CD4-positive, alpha-beta T cell (primary cell): Measurements from ENCODE around the gene RASA1. TPM values are rescaled to one million over a fixed set of nuclear protein-coding genes. Genes with fewer than 3 reads are reported as not detected.
A peak's percentile ranks its signal among the peaks of the same experiment; 100 is the strongest.

Source experiments
- ATAC-seq: fragments of 200-7000 bp; cut with Tn5 transposase; one replicate; pipeline ENCODE4 v1.10.0; 2022; ENCODE audit warnings: mild to moderate bottlenecking; ENCODE audit not compliant: poor library complexity
- CTCF ChIA-PET: fragments of 350-600 bp; sonication (Branson Sonifier 250); formaldehyde crosslinking; loops from one replicate; lab custom pipeline; 2021; ENCODE audit warnings: antibody characterized with exemption, inconsistent platforms; lab: Charles Lee
- POLR2A ChIA-PET: fragments of 350-600 bp; sonication (Branson Sonifier 250); formaldehyde crosslinking; loops from one replicate; lab custom pipeline; 2021; ENCODE audit warnings: antibody characterized with exemption, inconsistent platforms; lab: Charles Lee
- DNase-seq, 14 experiments: peaks; one replicate each; pipeline ENCODE4 v3.0.0-alpha.2; 2013 to 2020; ENCODE audit warnings: mixed read lengths in 2 of 14
- H3K27ac ChIP-seq, 2 donors: one replicate each; pipeline versions ENCODE4 v1.5.1 to v1.7.0; 2013; ENCODE audit warnings: low read length in 2 of 2, low read depth in 1 of 2, mild to moderate bottlenecking in 1 of 2
- H3K27me3 ChIP-seq, 2 experiments: 1 replicate in 1 of 2; 2 replicates in 1 of 2; pipeline versions ENCODE4 v1.6.1 to v1.7.0; 2013; ENCODE audit warnings: low read length in 2 of 2, control low read depth in 1 of 2, mild to moderate bottlenecking in 1 of 2, moderate library complexity in 1 of 2; ENCODE audit not compliant: insufficient read depth in 2 of 2, control insufficient read depth in 1 of 2
- H3K36me3 ChIP-seq: one replicate; pipeline ENCODE4 v1.6.1; 2013; ENCODE audit warnings: low read length, control low read depth; ENCODE audit not compliant: insufficient read depth
- H3K4me1 ChIP-seq: one replicate; pipeline ENCODE4 v1.6.1; 2013; ENCODE audit warnings: low read length, control low read depth; ENCODE audit not compliant: insufficient read depth
- H3K4me3 ChIP-seq: one replicate; pipeline ENCODE4 v1.5.1; 2013; ENCODE audit warnings: mild to moderate bottlenecking, low read length, moderate library complexity
- H3K9me3 ChIP-seq, 2 experiments: 1 replicate in 1 of 2; 2 replicates in 1 of 2; pipeline versions ENCODE4 v1.6.1 to v1.7.0; 2013; ENCODE audit warnings: low read length in 2 of 2, mild to moderate bottlenecking in 2 of 2, control low read depth in 1 of 2, moderate library complexity in 1 of 2; ENCODE audit not compliant: control insufficient read depth in 1 of 2, insufficient read depth in 1 of 2
- H3K27ac Mint-ChIP-seq: one replicate; pipeline ENCODE4 v1.8.0; 2020; ENCODE audit warnings: mixed read lengths
- H3K27me3 Mint-ChIP-seq: one replicate; pipeline ENCODE4 v1.8.0; 2021; ENCODE audit warnings: mixed read lengths
- H3K36me3 Mint-ChIP-seq: one replicate; pipeline ENCODE4 v1.8.0; 2021; ENCODE audit warnings: low read depth, mixed read lengths
- H3K4me1 Mint-ChIP-seq: one replicate; pipeline ENCODE4 v1.8.0; 2021; ENCODE audit warnings: low read depth, mixed read lengths
- H3K4me3 Mint-ChIP-seq: one replicate; pipeline ENCODE4 v1.8.0; 2020; ENCODE audit warnings: mild to moderate bottlenecking, mixed read lengths
- H3K9me3 Mint-ChIP-seq: one replicate; pipeline ENCODE4 v1.8.0; 2020; ENCODE audit warnings: mixed read lengths
- intact Hi-C, 2 experiments: fragments of 100-400 bp; cut with DNase I in 1 of 2; cut with micrococcal nuclease in 1 of 2; formaldehyde crosslinking; loops; one replicate each; pipeline versions ENCODE4 v1.15.1 to v1.9.0; 2023 to 2025; cut with DNase I, micrococcal nuclease
- total RNA-seq, 174 experiments: library from RNA in 2 of 174; stranded (reverse) in 2 of 174; gene quantifications; one replicate each; pipeline ENCODE4 v1.2.3 and lab custom pipeline; 2021 to 2026
- TF ChIP-seq, protein P1 (sequence below): fragments of 200-600 bp; IDR thresholded peaks from one replicate; pipeline ENCODE4 v1.8.0; 2022; ENCODE audit warnings: antibody characterized with exemption, mild to moderate bottlenecking

The RASA1 gene
- total RNA-seq, 2 experiments from 2014 or later: 15.1 to 15.4 TPM

DNA sequence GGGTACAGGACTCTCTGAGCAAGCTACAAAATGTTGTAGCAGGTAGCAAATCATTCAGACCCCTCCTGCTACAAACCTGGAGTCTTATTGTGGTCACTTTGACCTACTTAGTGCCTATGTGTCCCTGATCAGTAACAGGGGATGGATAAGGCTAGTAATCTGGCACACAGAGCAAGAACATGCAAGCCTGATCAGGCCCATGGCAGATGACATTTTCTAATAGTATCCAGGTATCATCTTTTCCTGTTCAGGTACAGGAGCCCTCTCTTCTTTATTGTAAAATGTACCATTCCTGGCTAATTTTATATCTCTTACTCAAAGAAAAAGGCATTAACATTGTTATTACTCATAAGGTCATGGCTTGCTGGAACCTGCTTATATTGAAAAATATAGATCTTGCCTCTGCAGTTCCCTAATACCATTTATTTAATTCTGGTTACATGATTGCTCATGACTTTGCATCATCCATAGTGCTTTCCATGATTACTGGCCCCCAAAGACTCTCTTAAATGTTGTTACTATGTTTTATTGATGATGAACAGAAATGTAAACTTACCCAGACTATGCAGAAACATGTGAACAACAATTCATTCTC, 163.3 kb downstream of the RASA1 start:
- peaks cover 19% of the 10 kb centered on the region for H3K27me3 Mint-ChIP-seq
- H3K27me3 ChIP-seq: no peaks in the 10 kb centered on the region
- no peaks in the 10 kb centered on the region for H3K36me3 Mint-ChIP-seq
- ChIA-PET CTCF (no interaction called here), POLR2A (no interaction called here)
- H3K4me1 ChIP-seq: no peaks in the 10 kb centered on the region
- H3K27ac Mint-ChIP-seq: no peak overlapping the region
- TF ChIP-seq, protein P1, sequence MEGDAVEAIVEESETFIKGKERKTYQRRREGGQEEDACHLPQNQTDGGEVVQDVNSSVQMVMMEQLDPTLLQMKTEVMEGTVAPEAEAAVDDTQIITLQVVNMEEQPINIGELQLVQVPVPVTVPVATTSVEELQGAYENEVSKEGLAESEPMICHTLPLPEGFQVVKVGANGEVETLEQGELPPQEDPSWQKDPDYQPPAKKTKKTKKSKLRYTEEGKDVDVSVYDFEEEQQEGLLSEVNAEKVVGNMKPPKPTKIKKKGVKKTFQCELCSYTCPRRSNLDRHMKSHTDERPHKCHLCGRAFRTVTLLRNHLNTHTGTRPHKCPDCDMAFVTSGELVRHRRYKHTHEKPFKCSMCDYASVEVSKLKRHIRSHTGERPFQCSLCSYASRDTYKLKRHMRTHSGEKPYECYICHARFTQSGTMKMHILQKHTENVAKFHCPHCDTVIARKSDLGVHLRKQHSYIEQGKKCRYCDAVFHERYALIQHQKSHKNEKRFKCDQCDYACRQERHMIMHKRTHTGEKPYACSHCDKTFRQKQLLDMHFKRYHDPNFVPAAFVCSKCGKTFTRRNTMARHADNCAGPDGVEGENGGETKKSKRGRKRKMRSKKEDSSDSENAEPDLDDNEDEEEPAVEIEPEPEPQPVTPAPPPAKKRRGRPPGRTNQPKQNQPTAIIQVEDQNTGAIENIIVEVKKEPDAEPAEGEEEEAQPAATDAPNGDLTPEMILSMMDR: no peak
- H3K9me3 ChIP-seq: no peaks in the 10 kb centered on the region
- no peaks in the 10 kb centered on the region for H3K4me1 Mint-ChIP-seq
- no peak overlapping the region for H3K4me3 Mint-ChIP-seq
- DNase-seq (no peak), ATAC-seq (no peak)
- H3K36me3 ChIP-seq: no peaks in the 10 kb centered on the region
- no peak overlapping the region for H3K27ac ChIP-seq
- H3K4me3 ChIP-seq: no peak overlapping the region
- intact Hi-C loops: no loop called here
- no peaks in the 10 kb centered on the region for H3K9me3 Mint-ChIP-seq

GRCh38 chr5:87432460-87432859, 164.8 kb downstream of the RASA1 start:
- no peak for DNase-seq
- CTCF ChIA-PET: no interaction called here
- no peak overlapping the region for H3K4me3 Mint-ChIP-seq
- intact Hi-C loops: no loop called here
- no peaks in the 10 kb centered on the region for H3K9me3 ChIP-seq
- H3K36me3 Mint-ChIP-seq: no peaks in the 10 kb centered on the region
- POLR2A ChIA-PET: no interaction called here
- H3K27me3 ChIP-seq: no peaks in the 10 kb centered on the region
- no peaks in the 10 kb centered on the region for H3K4me1 Mint-ChIP-seq
- H3K9me3 Mint-ChIP-seq: no peaks in the 10 kb centered on the region
- no peak overlapping the region for H3K4me3 ChIP-seq
- H3K27ac Mint-ChIP-seq: no peak overlapping the region
- TF ChIP-seq, protein P1: no peak
- no peak overlapping the region for H3K27ac ChIP-seq
- ATAC-seq: peak; percentile 29
- H3K4me1 ChIP-seq: no peaks in the 10 kb centered on the region
- H3K27me3 Mint-ChIP-seq: peaks cover 22% of the 10 kb centered on the region
- H3K36me3 ChIP-seq: no peaks in the 10 kb centered on the region

GRCh38 chr5:87433945-87434344, 166.3 kb downstream of the RASA1 start:
- peaks cover 22% of the 10 kb centered on the region for H3K27me3 Mint-ChIP-seq
- ChIA-PET POLR2A (no interaction called here), CTCF (no interaction called here)
- H3K27ac ChIP-seq: no peak overlapping the region
- ATAC-seq (no peak), DNase-seq (no peak)
- H3K36me3 Mint-ChIP-seq: no peaks in the 10 kb centered on the region
- H3K4me3 Mint-ChIP-seq: no peak overlapping the region
- H3K27ac Mint-ChIP-seq: no peak overlapping the region
- no peak overlapping the region for H3K4me3 ChIP-seq
- H3K4me1 Mint-ChIP-seq: no peaks in the 10 kb centered on the region
- no peaks in the 10 kb centered on the region for H3K4me1 ChIP-seq
- intact Hi-C loops: no loop called here
- no peaks in the 10 kb centered on the region for H3K36me3 ChIP-seq
- TF ChIP-seq, protein P1: no peak
- H3K9me3 ChIP-seq: no peaks in the 10 kb centered on the region
- no peaks in the 10 kb centered on the region for H3K9me3 Mint-ChIP-seq
- H3K27me3 ChIP-seq: peaks cover 0 to 3% of the 10 kb centered on the region in 2 experiments
